Naive thymus-derived CD4-positive, alpha-beta T cell (primary cell): ENCODE measurements around the gene S100A8. TPM values are rescaled to one million over a fixed set of nuclear protein-coding genes. Genes with fewer than 3 reads are reported as not detected.

Experiments used
- ATAC-seq: fragments of 150-1000 bp; cut with Tn5 transposase; 2 replicates; pipeline ENCODE4 v1.10.0; 2021; ENCODE audit warnings: mild to moderate bottlenecking, moderate library complexity
- CTCF ChIA-PET: fragments of 350-600 bp; sonication (Branson Sonifier 250); formaldehyde crosslinking; loops from one replicate; lab custom pipeline; 2021; ENCODE audit warnings: antibody characterized with exemption; lab: Charles Lee
- POLR2A ChIA-PET: fragments of 350-600 bp; sonication (Branson Sonifier 250); formaldehyde crosslinking; loops from one replicate; lab custom pipeline; 2021; ENCODE audit warnings: antibody characterized with exemption, inconsistent platforms; lab: Charles Lee
- DNase-seq, 9 donors: peaks; one replicate each; pipeline versions ENCODE4 v3.0.0 to v3.0.0-alpha.2; 2020 to 2022; ENCODE audit warnings: mixed read lengths in 1 of 9
- H3K27ac ChIP-seq: one replicate; pipeline ENCODE4 v1.7.0; 2013; ENCODE audit warnings: mild to moderate bottlenecking, low read depth, low read length, moderate library complexity
- H3K27me3 ChIP-seq, 2 donors: one replicate each; pipeline ENCODE4 v1.7.0; 2013; ENCODE audit warnings: low read length in 2 of 2, mild to moderate bottlenecking in 2 of 2, moderate library complexity in 2 of 2; ENCODE audit not compliant: control insufficient read depth in 2 of 2, insufficient read depth in 2 of 2
- H3K36me3 ChIP-seq, 3 experiments: 1 replicate in 2 of 3; 2 replicates in 1 of 3; pipeline ENCODE4 v1.7.0; 2013; ENCODE audit warnings: low read length in 3 of 3, mild to moderate bottlenecking in 3 of 3, moderate library complexity in 1 of 3; ENCODE audit not compliant: insufficient read depth in 3 of 3, control insufficient read depth in 2 of 3
- H3K4me1 ChIP-seq, 2 donors: one replicate each; pipeline ENCODE4 v1.7.0; 2013; ENCODE audit warnings: low read length in 2 of 2, mild to moderate bottlenecking in 2 of 2, moderate library complexity in 1 of 2; ENCODE audit not compliant: control insufficient read depth in 2 of 2, insufficient read depth in 2 of 2
- H3K4me3 ChIP-seq: 2 replicates; pipeline ENCODE4 v1.7.0; 2013; ENCODE audit warnings: mild to moderate bottlenecking, low read length
- H3K9me3 ChIP-seq, 3 experiments: 1 replicate in 2 of 3; 2 replicates in 1 of 3; pipeline ENCODE4 v1.7.0; 2013; ENCODE audit warnings: low read length in 3 of 3; ENCODE audit not compliant: control insufficient read depth in 2 of 3
- H3K27ac Mint-ChIP-seq, 9 donors: one replicate each; pipeline ENCODE4 v1.8.0; 2020 to 2022; ENCODE audit warnings: mixed read lengths in 9 of 9, mild to moderate bottlenecking in 8 of 9, moderate library complexity in 5 of 9, inconsistent platforms in 2 of 9
- H3K27me3 Mint-ChIP-seq, 5 donors: one replicate each; pipeline ENCODE4 v1.8.0; 2021 to 2022; ENCODE audit warnings: mixed read lengths in 5 of 5, mild to moderate bottlenecking in 1 of 5
- H3K36me3 Mint-ChIP-seq, 5 donors: one replicate each; pipeline ENCODE4 v1.8.0; 2020 to 2022; ENCODE audit warnings: mixed read lengths in 5 of 5, mild to moderate bottlenecking in 3 of 5, inconsistent platforms in 1 of 5
- H3K4me1 Mint-ChIP-seq, 7 donors: one replicate each; pipeline ENCODE4 v1.8.0; 2020 to 2022; ENCODE audit warnings: mixed read lengths in 7 of 7, mild to moderate bottlenecking in 3 of 7, inconsistent platforms in 1 of 7
- H3K4me3 Mint-ChIP-seq, 10 donors: one replicate each; pipeline ENCODE4 v1.8.0; 2020 to 2022; ENCODE audit warnings: mild to moderate bottlenecking in 10 of 10, mixed read lengths in 10 of 10, moderate library complexity in 6 of 10, inconsistent platforms in 2 of 10
- H3K9me3 Mint-ChIP-seq, 11 donors: one replicate each; pipeline ENCODE4 v1.8.0; 2020 to 2022; ENCODE audit warnings: mixed read lengths in 11 of 11, mild to moderate bottlenecking in 4 of 11, inconsistent platforms in 1 of 11, moderate library complexity in 1 of 11
- intact Hi-C, 2 donors: fragments of 100-400 bp; cut with micrococcal nuclease; formaldehyde crosslinking; loops; one replicate each; pipeline ENCODE4 v1.15.1; 2023
- polyA plus RNA-seq, 2 donors: library from polyadenylated mRNA; unstranded; fragments of 300-500 nt; fragmentation: Illumina TruSeq; gene quantifications; one replicate each; pipeline ENCODE4 v1.2.3, GENCODE V29; 2021
- total RNA-seq, 6 experiments: library from RNA in 5 of 6; stranded (reverse) in 5 of 6; gene quantifications; 1 replicate in 5 of 6; 2 replicates in 1 of 6; pipeline ENCODE4 v1.2.3 and lab custom pipeline; 2021 to 2026

The S100A8 gene
- total and polyA plus RNA-seq, 7 experiments from 2014 or later = 1.3 to 1,624 (median 6.7) TPM; not detected in 1

DNA sequence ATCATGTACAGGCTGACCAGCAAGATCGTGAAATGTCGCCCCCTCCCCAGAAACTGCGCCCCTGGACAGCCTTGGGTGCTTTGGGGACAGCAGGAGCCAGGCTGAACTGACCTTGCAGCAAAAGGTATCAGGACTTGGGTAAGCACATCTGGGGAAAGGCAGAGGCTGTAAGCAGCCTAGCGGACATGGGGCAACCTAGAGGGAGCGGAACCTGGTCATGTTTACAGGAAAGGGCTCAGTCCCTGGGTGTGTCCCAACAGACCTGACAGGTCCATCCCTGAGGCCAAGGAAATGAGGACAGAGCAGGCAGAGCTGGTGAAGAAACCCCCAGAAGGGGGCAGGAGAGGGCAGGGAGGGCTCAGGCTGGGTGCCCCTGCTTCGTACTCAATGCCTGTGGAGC, 3.1 kb upstream of the S100A8 start:
- CTCF ChIA-PET = no interaction called here
- Mint-ChIP-seq H3K27me3 (peaks cover 12 to 44% (median 19%) of the 10 kb centered on the region in 5 donors), H3K27ac (no peak overlapping the region), H3K9me3 (no peaks in the 10 kb centered on the region), H3K36me3 (no peaks in the 10 kb centered on the region), H3K4me3 (no peak overlapping the region), H3K4me1 (peaks cover 0 to 3% (median 0%) of the 10 kb centered on the region in 7 donors)
- Histone ChIP-seq H3K4me3 (no peak overlapping the region), H3K27me3 (no peaks in the 10 kb centered on the region), H3K27ac (no peak overlapping the region), H3K9me3 (no peaks in the 10 kb centered on the region), H3K36me3 (no peaks in the 10 kb centered on the region), H3K4me1 (no peaks in the 10 kb centered on the region)
- POLR2A ChIA-PET = no interaction called here
- ATAC-seq (no peak), DNase-seq (no peak)
- intact Hi-C loops = no loop called here

DNA sequence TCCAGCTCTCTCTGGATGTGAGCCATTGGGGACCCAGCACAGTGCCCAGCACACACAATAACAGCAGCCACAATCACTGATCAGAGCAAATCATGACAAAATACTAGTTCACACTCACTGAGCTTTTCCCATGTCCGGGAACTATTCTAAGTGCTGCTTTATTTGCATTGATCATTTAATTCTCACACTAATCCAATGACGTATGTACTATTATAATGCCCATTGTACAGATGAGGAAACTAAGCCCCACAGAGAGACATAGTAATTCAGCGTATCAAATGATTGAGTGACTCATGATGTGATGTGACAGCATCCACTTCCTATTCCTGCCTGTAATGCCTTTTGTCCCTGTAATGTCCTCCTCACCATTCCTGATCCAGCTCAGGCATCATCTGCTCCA, 1.9 kb upstream of the S100A8 start:
- H3K27me3 Mint-ChIP-seq = peaks cover 10 to 44% (median 19%) of the 10 kb centered on the region in 5 donors

DNA sequence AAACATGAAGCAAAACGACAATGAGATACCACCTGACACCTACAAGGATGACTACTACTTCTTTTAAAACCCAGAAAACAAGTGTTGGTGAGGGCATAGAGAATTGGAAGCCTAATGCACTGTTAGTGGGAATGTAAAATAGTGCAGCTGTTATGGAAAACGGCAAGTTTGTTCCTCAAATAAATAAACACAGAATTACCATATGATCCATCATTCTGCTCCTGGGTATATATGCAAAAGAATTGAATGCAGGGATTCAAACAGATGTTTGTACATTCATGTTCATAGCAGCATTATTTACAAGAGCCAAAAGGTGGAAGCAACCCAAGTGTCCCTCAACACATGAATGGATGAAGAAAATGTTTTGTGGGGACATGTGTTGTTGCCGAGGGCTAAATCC, 1.4 kb upstream of the S100A8 start:
- ChIA-PET POLR2A (no interaction called here), CTCF (no interaction called here)
- Mint-ChIP-seq H3K36me3 (no peaks in the 10 kb centered on the region), H3K9me3 (no peaks in the 10 kb centered on the region), H3K4me1 (peaks cover 0 to 3% (median 0%) of the 10 kb centered on the region in 7 donors), H3K27me3 (peaks cover 10 to 41% (median 19%) of the 10 kb centered on the region in 5 donors), H3K4me3 (no peak overlapping the region), H3K27ac (no peak overlapping the region)
- Histone ChIP-seq H3K9me3 (no peaks in the 10 kb centered on the region), H3K4me3 (no peak overlapping the region), H3K36me3 (no peaks in the 10 kb centered on the region), H3K27ac (no peak overlapping the region), H3K27me3 (no peaks in the 10 kb centered on the region), H3K4me1 (no peaks in the 10 kb centered on the region)
- intact Hi-C loops = no loop called here
- DNase-seq (no peak), ATAC-seq (no peak)

More for the DNA sequence above, 1.9 kb upstream of the S100A8 start:
- no peak overlapping the region for H3K27ac ChIP-seq
- peak overlapping the region in 1 of 9 donors; percentile 18 for H3K27ac Mint-ChIP-seq
- peaks cover 0 to 3% (median 0%) of the 10 kb centered on the region in 7 donors for H3K4me1 Mint-ChIP-seq
- H3K9me3 Mint-ChIP-seq = no peaks in the 10 kb centered on the region
- no peaks in the 10 kb centered on the region for H3K9me3 ChIP-seq
- CTCF ChIA-PET = no interaction called here
- intact Hi-C loops = no loop called here
- POLR2A ChIA-PET = no interaction called here
- ATAC-seq (no peak), DNase-seq (no peak)
- H3K36me3 ChIP-seq = no peaks in the 10 kb centered on the region
- H3K4me3 Mint-ChIP-seq = no peak overlapping the region
- no peaks in the 10 kb centered on the region for H3K4me1 ChIP-seq
- H3K27me3 ChIP-seq = no peaks in the 10 kb centered on the region
- H3K4me3 ChIP-seq = no peak overlapping the region
- H3K36me3 Mint-ChIP-seq = no peaks in the 10 kb centered on the region

DNA sequence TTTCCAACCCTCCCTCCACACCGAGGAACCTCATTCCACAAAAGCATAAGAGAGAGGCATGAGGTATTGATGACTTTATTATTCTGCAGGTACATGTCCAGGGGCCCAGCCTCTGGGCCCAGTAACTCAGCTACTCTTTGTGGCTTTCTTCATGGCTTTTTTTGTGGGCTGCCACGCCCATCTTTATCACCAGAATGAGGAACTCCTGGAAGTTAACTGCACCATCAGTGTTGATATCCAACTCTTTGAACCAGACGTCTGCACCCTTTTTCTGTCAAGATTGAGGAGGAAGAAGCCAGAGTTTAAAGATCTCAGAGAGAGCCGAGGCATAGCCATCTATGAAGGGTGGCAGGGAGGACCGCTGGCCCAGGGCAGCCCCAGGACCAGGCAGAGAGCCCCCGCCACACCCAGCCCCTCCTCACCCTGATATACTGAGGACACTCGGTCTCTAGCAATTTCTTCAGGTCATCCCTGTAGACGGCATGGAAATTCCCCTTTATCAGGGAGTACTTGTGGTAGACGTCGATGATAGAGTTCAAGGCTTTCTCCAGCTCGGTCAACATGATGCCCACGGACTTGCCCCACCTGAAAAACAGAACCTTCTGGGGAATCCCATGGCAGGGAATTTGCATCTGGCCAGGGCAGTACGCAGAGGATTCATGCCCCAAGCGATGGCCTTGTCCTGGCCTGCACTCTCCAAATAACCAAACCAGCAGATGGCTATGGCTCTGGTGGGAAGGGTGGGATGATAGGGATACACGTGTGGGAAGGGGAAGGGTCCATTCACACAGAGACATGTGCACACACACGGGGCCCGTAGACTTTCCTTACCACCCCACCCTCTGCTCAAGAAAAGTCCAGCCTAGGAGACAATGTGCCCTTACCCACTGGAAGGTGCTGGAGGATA, 647 bp downstream of the S100A8 start:
- POLR2A ChIA-PET = no interaction called here
- no peak overlapping the region for H3K27ac Mint-ChIP-seq
- Histone ChIP-seq H3K27ac (no peak overlapping the region), H3K27me3 (no peaks in the 10 kb centered on the region), H3K4me1 (no peaks in the 10 kb centered on the region), H3K4me3 (no peak overlapping the region), H3K9me3 (no peaks in the 10 kb centered on the region), H3K36me3 (no peaks in the 10 kb centered on the region)
- DNase-seq (no peak), ATAC-seq (peak; percentile 14)
- no peaks in the 10 kb centered on the region for H3K36me3 Mint-ChIP-seq
- peaks cover 5 to 36% (median 13%) of the 10 kb centered on the region in 5 donors for H3K27me3 Mint-ChIP-seq
- no peaks in the 10 kb centered on the region for H3K9me3 Mint-ChIP-seq
- H3K4me1 Mint-ChIP-seq = peaks cover 0 to 7% (median 0%) of the 10 kb centered on the region in 7 donors
- no peak overlapping the region for H3K4me3 Mint-ChIP-seq
- intact Hi-C loops = no loop called here
- CTCF ChIA-PET = no interaction called here

DNA sequence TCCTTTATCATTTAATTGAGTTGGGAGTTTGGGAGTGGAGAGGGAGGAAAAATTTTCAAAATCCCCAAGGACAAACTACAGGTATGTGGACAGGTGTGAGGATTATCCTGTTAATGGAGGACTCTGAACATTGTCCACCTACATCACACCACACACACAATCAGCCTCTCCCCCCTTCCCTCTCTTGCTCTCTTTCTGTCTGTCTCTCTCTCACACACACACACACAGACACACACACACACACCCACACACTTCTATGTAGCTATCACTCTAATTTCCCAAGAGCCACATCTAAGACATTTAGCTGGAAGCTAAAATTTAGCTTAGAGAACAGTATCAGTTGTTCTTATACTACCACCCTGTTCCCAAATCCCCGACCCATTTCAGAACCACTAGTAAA, 1.5 kb downstream of the S100A8 start:
- no peak overlapping the region for H3K27ac ChIP-seq
- Mint-ChIP-seq H3K27me3 (peaks cover 5 to 28% (median 13%) of the 10 kb centered on the region in 5 donors), H3K36me3 (no peaks in the 10 kb centered on the region), H3K27ac (peak overlapping the region in 1 of 9 donors; percentile 7), H3K9me3 (no peaks in the 10 kb centered on the region), H3K4me1 (peaks cover 0 to 7% (median 0%) of the 10 kb centered on the region in 7 donors), H3K4me3 (no peak overlapping the region)
- H3K4me1 ChIP-seq = no peaks in the 10 kb centered on the region
- ChIA-PET POLR2A (no interaction called here), CTCF (no interaction called here)
- no peak for DNase-seq
- ATAC-seq = no peak
- no peaks in the 10 kb centered on the region for H3K36me3 ChIP-seq
- H3K27me3 ChIP-seq = no peaks in the 10 kb centered on the region
- no peaks in the 10 kb centered on the region for H3K9me3 ChIP-seq
- intact Hi-C loops = no loop called here
- no peak overlapping the region for H3K4me3 ChIP-seq

DNA sequence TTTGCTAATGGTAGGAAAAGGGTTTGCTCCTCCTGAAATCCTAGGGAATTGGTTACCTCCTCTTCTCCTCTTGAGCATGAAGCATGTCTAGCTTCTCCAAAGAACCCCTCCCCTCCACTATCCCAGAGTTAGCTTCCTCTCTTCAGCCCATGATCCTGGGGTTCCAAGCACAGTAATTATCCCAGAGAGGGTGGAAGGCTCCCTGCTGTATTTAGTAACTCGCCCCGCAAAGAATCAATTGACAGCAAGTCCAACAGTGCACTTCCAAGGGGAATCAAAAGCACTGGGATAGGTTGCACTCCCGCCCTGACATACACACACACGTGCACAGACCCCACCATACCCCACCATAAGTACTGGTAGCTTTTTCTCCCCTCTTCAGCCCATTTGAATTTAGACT, 3.1 kb downstream of the S100A8 start:
- Mint-ChIP-seq H3K27me3 (peaks cover 4 to 20% (median 13%) of the 10 kb centered on the region in 5 donors), H3K9me3 (peaks cover 0 to 4% (median 0%) of the 10 kb centered on the region in 11 donors), H3K27ac (no peak overlapping the region), H3K4me1 (peaks cover 0 to 7% (median 0%) of the 10 kb centered on the region in 7 donors), H3K36me3 (no peaks in the 10 kb centered on the region), H3K4me3 (no peak overlapping the region)
- Histone ChIP-seq H3K4me1 (no peaks in the 10 kb centered on the region), H3K27me3 (peaks cover 0 to 4% of the 10 kb centered on the region in 2 donors), H3K27ac (no peak overlapping the region), H3K36me3 (no peaks in the 10 kb centered on the region), H3K9me3 (no peaks in the 10 kb centered on the region), H3K4me3 (no peak overlapping the region)
- ATAC-seq (no peak), DNase-seq (no peak)
- intact Hi-C loops = no loop called here
- CTCF ChIA-PET = no interaction called here
- POLR2A ChIA-PET = no interaction called here
